Body of pancreas (tissue), 4 donors: ENCODE results near the gene ACTR1B. TPM values are rescaled to one million over a fixed set of nuclear protein-coding genes. Genes with fewer than 3 reads are reported as not detected.
"Not testable (repeated sequence)": the region's sequence is repeated elsewhere in the genome, so short reads cannot be mapped to it uniquely, and the experiment has no call there.

ENCODE experiments used
- ATAC-seq: fragments of 150-250 bp; one replicate; pipeline ENCODE4 v1.9.1; 2016
- DNase-seq, 4 donors: peaks; one replicate each; pipeline ENCODE4 v3.0.0-alpha.2; 2019
- H3K27ac ChIP-seq, 4 donors: fragments of 200-600 bp; sonication (generic); 1 replicate in 3 of 4; 2 replicates in 1 of 4; pipeline versions ENCODE4 v1.5.1 to v1.6.1; 2016 to 2019; ENCODE audit warnings: mild to moderate bottlenecking in 1 of 4, mixed read lengths in 1 of 4, moderate library complexity in 1 of 4
- H3K27me3 ChIP-seq, 2 donors: fragments of 200-600 bp; sonication (generic); one replicate each; pipeline ENCODE4 v1.6.0; 2016; ENCODE audit warnings: mild to moderate bottlenecking in 1 of 2
- H3K36me3 ChIP-seq, 2 donors: fragments of 200-600 bp; sonication (generic); replicated peaks in 1 of 2; 2 replicates each; pipeline ENCODE4 v1.5.1; 2016; ENCODE audit warnings: low read depth in 2 of 2; ENCODE audit not compliant: insufficient read depth in 1 of 2
- H3K4me1 ChIP-seq: fragments of 200-600 bp; sonication (generic); one replicate; pipeline ENCODE4 v1.6.0; 2016
- H3K4me3 ChIP-seq, 2 donors: fragments of 200-600 bp; sonication (generic); 1 replicate in 1 of 2; 2 replicates in 1 of 2; pipeline ENCODE4 v1.5.1; 2016 to 2019
- H3K9me3 ChIP-seq, 3 donors: fragments of 200-600 bp; sonication (generic); 1 replicate in 2 of 3; 2 replicates in 1 of 3; pipeline ENCODE4 v1.5.1; 2016
- POLR2A ChIP-seq, 3 donors: fragments of 450-650 bp; IDR thresholded peaks; one replicate each; pipeline ENCODE4 v1.6.1; 2016; ENCODE audit warnings: antibody characterized with exemption in 3 of 3, mild to moderate bottlenecking in 2 of 3
- WGBS, 2 donors: methylation state at CpG; one replicate each; pipeline ENCODE4 v1.1.5; 2017; 5-methylcytosine and 5-hydroxymethylcytosine counted together
- intact Hi-C: fragments of 100-400 bp; cut with DNase I; formaldehyde crosslinking; loops from one replicate; pipeline ENCODE4 v1.15.1; 2023
- total RNA-seq, 2 donors: library from RNA; depleted of rRNA; stranded (reverse); fragments of >200 nt; gene quantifications; one replicate each; pipeline ENCODE4 v1.1.0, GENCODE V29; 2016
- TF ChIP-seq, protein P1 (sequence below), 7 experiments: fragments of 450-650 bp in 4 of 7; fragments of 200-600 bp in 3 of 7; sonication (generic) in 3 of 7; IDR thresholded peaks; one replicate each; pipeline ENCODE4 v1.5.1; 2016 to 2019; ENCODE audit warnings: antibody characterized with exemption in 7 of 7

Gene ACTR1B
- total RNA-seq, 2 donors from 2014 or later, result 57.6 to 74.2 TPM

GRCh38 chr2:97693476-97693875, 29.6 kb upstream of the ACTR1B start:
- intact Hi-C loops, result loop anchor here (10.0 kb wide), 1 partner anchor 99 kb away; no protein-coding TSS in a partner anchor
- TF ChIP-seq POLR2A (IDR thresholded peaks at IDR 0.05), result no peak
- TF ChIP-seq, protein P1, sequence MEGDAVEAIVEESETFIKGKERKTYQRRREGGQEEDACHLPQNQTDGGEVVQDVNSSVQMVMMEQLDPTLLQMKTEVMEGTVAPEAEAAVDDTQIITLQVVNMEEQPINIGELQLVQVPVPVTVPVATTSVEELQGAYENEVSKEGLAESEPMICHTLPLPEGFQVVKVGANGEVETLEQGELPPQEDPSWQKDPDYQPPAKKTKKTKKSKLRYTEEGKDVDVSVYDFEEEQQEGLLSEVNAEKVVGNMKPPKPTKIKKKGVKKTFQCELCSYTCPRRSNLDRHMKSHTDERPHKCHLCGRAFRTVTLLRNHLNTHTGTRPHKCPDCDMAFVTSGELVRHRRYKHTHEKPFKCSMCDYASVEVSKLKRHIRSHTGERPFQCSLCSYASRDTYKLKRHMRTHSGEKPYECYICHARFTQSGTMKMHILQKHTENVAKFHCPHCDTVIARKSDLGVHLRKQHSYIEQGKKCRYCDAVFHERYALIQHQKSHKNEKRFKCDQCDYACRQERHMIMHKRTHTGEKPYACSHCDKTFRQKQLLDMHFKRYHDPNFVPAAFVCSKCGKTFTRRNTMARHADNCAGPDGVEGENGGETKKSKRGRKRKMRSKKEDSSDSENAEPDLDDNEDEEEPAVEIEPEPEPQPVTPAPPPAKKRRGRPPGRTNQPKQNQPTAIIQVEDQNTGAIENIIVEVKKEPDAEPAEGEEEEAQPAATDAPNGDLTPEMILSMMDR (IDR thresholded peaks at IDR 0.05), result no peak

GRCh38 chr2:97691166-97691565, 27.3 kb upstream of the ACTR1B start:
- intact Hi-C loops, result loop anchor here (10.0 kb wide), 1 partner anchor 96 kb away; no protein-coding TSS in a partner anchor
- H3K36me3 ChIP-seq, result no peaks in the 10 kb centered on the region
- no peak for TF ChIP-seq POLR2A (IDR thresholded peaks at IDR 0.05)
- TF ChIP-seq, protein P1 (IDR thresholded peaks at IDR 0.05), result no peak
- no peaks in the 10 kb centered on the region for H3K9me3 ChIP-seq
- H3K4me1 ChIP-seq, result no peaks in the 10 kb centered on the region
- no peak overlapping the region for H3K4me3 ChIP-seq
- H3K27ac ChIP-seq, result no peak overlapping the region
- DNase-seq (no peak), ATAC-seq (no peak)
- H3K27me3 ChIP-seq, result no peaks in the 10 kb centered on the region
- 46 to 72% methylated on average over 5 to 6 of the region's 6 CpGs for WGBS, 2 donors

More at GRCh38 chr2:97693476-97693875, 29.6 kb upstream of the ACTR1B start:
- no peak overlapping the region for H3K4me3 ChIP-seq
- no peaks in the 10 kb centered on the region for H3K27me3 ChIP-seq
- no peak for DNase-seq
- no peaks in the 10 kb centered on the region for H3K9me3 ChIP-seq
- no peak overlapping the region for H3K27ac ChIP-seq
- ATAC-seq, result no peak
- peaks cover 4% of the 10 kb centered on the region for H3K4me1 ChIP-seq
- H3K36me3 ChIP-seq, result no peaks in the 10 kb centered on the region

GRCh38 chr2:97688062-97688827, 24.4 kb upstream of the ACTR1B start:
- no peak for TF ChIP-seq POLR2A (IDR thresholded peaks at IDR 0.05)
- TF ChIP-seq, protein P1 (IDR thresholded peaks at IDR 0.05), result no peak
- H3K4me1 ChIP-seq, result no peaks in the 10 kb centered on the region
- intact Hi-C loops, result no loop called here
- H3K27ac ChIP-seq, result no peak overlapping the region
- no peaks in the 10 kb centered on the region for H3K9me3 ChIP-seq
- H3K36me3 ChIP-seq, result no peaks in the 10 kb centered on the region
- no peak overlapping the region for H3K4me3 ChIP-seq
- no peaks in the 10 kb centered on the region for H3K27me3 ChIP-seq
- ATAC-seq, result no peak
- DNase-seq, result no peak
- WGBS, 2 donors, result 73 to 74% methylated on average over 9 to 11 of the region's 11 CpGs

DNA sequence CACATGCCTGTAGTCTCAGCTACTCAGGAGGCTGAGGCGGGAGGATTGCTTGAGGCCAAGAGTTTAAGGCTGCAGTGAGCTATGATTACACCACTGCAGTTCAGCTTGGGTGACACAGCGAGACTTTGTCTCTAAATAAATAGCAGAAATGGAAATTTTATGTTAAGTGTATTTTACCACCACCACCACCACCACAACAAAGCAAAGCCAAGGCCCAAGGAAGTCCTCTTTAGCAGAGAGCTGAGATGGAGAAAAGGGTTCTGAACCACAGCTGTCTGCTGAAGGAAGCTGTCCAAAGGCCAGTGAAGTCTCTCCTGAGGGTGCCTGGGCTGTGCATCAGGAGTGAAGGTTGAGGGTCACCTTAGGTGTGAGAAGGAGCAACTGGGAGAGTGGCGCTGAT, 23.4 kb upstream of the ACTR1B start:
- H3K4me1 ChIP-seq, intact Hi-C loops, ATAC-seq, H3K36me3 ChIP-seq, H3K4me3 ChIP-seq, H3K27ac ChIP-seq, H3K27me3 ChIP-seq, H3K9me3 ChIP-seq, DNase-seq: not testable (repeated sequence)
- WGBS, 2 donors, result 97% methylated on average over 2 of the region's 3 CpGs

DNA sequence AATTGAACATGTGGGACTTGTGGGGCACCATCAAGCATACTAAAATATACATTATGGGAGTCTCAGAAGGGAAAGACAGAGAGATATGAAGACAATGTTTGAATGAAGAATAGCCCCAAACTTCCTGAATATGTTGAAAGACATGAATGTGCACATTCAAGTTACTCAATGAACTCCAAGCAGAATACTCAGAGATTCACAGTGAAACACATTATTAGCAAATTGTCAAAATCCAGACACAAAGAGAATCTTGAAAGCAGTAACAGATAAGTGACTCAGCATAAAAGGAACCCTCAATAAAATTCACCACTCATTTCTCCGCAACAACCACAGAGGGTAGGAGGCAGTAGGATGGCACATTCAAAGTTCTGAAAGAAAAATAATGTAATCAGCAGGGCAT, 14.5 kb upstream of the ACTR1B start:
- no peaks in the 10 kb centered on the region for H3K9me3 ChIP-seq
- 88 to 90% methylated on average over 1 of the region's 1 CpG for WGBS, 2 donors
- no peaks in the 10 kb centered on the region for H3K36me3 ChIP-seq
- intact Hi-C loops, result no loop called here
- TF ChIP-seq, protein P1 (IDR thresholded peaks at IDR 0.05), result no peak
- TF ChIP-seq POLR2A (IDR thresholded peaks at IDR 0.05), result no peak
- no peak overlapping the region for H3K4me3 ChIP-seq
- DNase-seq, result no peak
- no peaks in the 10 kb centered on the region for H3K4me1 ChIP-seq
- H3K27me3 ChIP-seq, result no peaks in the 10 kb centered on the region
- H3K27ac ChIP-seq, result no peak overlapping the region
- ATAC-seq, result no peak
